Ishikawa (cell line): Measurements from ENCODE around the gene AP3B1.

Source experiments
- CEBPB ChIP-seq: IDR thresholded peaks from 2 replicates; pipeline ENCODE4 v1.6.1; 2012
- CREB1 ChIP-seq: IDR thresholded peaks from 2 replicates; pipeline ENCODE4 v1.6.1; 2012; ENCODE audit warnings: low read depth
- EGR1 ChIP-seq: IDR thresholded peaks from 2 replicates; pipeline ENCODE4 v1.6.1; 2012
- EP300 ChIP-seq: IDR thresholded peaks from 2 replicates; pipeline ENCODE4 v1.6.1; 2012; ENCODE audit warnings: borderline replicate concordance
- FOXM1 ChIP-seq: IDR thresholded peaks from 2 replicates; pipeline ENCODE4 v1.6.1; 2012; ENCODE audit warnings: low read depth, borderline replicate concordance
- NFIC ChIP-seq: IDR thresholded peaks from 2 replicates; pipeline ENCODE4 v1.6.1; 2012
- RAD21 ChIP-seq: IDR thresholded peaks from 2 replicates; pipeline ENCODE4 v1.6.1; 2012; ENCODE audit warnings: low read depth
- TAF1 ChIP-seq: IDR thresholded peaks from 2 replicates; pipeline ENCODE4 v1.6.1; 2012; ENCODE audit warnings: low read depth, mild to moderate bottlenecking
- TCF12 ChIP-seq: IDR thresholded peaks from 2 replicates; pipeline ENCODE4 v1.6.1; 2012; ENCODE audit warnings: low read depth
- TEAD4 ChIP-seq: IDR thresholded peaks from 2 replicates; pipeline ENCODE4 v1.6.1; 2012
- USF1 ChIP-seq: IDR thresholded peaks from 2 replicates; pipeline ENCODE4 v1.6.1; 2012
- YY1 ChIP-seq: IDR thresholded peaks from 2 replicates; pipeline ENCODE4 v1.6.1; 2012; ENCODE audit warnings: low read depth
- ZBTB7A ChIP-seq: IDR thresholded peaks from 2 replicates; pipeline ENCODE4 v1.6.1; 2012; ENCODE audit warnings: low read depth
- TF ChIP-seq, protein P1 (sequence below): IDR thresholded peaks from 2 replicates; pipeline ENCODE4 v1.6.1; 2012
- TF ChIP-seq, protein P2 (sequence below): IDR thresholded peaks from 2 replicates; pipeline ENCODE4 v1.6.1; 2012; ENCODE audit warnings: low read depth, mild to moderate bottlenecking

AP3B1 gene

DNA sequence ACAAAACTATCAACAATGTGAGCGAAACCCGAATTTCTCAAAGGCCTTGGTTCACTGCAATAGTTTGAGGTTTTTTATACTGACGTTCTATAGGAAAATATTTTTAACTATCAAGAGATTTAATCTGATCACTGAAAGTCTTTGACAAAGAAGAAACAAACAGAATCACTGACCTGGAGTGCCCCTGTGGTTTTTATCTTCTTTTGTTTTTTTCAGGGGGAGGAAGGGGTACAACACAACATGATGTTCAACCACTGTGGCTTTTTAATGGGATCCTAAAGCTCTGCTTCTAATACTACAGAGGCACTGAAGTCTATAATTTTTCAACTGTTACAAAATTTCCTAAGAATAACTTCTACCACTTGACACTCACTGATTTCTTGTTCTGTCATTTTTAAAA is 185.9 kb downstream of the AP3B1 start:
- no peak for TF ChIP-seq TAF1
- TF ChIP-seq, protein P1, sequence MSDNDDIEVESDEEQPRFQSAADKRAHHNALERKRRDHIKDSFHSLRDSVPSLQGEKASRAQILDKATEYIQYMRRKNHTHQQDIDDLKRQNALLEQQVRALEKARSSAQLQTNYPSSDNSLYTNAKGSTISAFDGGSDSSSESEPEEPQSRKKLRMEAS = no peak
- TF ChIP-seq TEAD4 = no peak
- no peak for TF ChIP-seq EGR1

DNA sequence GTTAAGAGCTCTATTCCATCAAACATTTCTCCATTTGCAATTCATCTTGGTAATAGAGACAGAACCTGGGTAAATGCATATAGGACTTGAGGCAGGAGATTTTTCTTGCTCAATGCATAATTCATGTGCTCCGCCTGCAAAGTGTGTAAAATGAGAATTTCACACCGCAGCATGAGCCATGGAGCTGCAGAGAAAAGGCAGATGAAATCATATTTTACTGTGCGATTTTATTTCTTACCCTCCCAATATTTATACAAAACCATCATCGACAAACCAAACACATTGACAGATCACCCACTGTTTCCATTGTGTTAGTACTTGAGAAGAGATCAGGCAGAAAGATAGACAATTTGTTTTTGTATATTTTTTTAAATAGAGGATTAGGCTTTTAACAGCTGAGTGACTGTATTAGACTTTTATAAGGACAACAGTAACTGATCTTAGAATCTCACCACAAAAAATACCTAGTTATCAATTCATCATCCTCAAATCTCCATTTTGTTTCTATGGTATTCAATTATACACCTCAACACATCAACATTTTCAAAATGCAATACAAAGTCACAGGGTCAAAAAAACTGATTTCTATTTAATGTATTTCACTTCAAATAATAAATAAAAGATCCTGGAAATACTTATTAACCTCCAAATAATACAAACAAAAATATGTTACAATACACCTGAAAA is 191.1 kb downstream of the AP3B1 start:
- TF ChIP-seq, protein P2, sequence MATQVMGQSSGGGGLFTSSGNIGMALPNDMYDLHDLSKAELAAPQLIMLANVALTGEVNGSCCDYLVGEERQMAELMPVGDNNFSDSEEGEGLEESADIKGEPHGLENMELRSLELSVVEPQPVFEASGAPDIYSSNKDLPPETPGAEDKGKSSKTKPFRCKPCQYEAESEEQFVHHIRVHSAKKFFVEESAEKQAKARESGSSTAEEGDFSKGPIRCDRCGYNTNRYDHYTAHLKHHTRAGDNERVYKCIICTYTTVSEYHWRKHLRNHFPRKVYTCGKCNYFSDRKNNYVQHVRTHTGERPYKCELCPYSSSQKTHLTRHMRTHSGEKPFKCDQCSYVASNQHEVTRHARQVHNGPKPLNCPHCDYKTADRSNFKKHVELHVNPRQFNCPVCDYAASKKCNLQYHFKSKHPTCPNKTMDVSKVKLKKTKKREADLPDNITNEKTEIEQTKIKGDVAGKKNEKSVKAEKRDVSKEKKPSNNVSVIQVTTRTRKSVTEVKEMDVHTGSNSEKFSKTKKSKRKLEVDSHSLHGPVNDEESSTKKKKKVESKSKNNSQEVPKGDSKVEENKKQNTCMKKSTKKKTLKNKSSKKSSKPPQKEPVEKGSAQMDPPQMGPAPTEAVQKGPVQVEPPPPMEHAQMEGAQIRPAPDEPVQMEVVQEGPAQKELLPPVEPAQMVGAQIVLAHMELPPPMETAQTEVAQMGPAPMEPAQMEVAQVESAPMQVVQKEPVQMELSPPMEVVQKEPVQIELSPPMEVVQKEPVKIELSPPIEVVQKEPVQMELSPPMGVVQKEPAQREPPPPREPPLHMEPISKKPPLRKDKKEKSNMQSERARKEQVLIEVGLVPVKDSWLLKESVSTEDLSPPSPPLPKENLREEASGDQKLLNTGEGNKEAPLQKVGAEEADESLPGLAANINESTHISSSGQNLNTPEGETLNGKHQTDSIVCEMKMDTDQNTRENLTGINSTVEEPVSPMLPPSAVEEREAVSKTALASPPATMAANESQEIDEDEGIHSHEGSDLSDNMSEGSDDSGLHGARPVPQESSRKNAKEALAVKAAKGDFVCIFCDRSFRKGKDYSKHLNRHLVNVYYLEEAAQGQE = no peak
- TF ChIP-seq FOXM1 (no peak), RAD21 (no peak), EP300 (no peak), USF1 (no peak), CEBPB (no peak), EGR1 (no peak), YY1 (no peak), TCF12 (no peak), ZBTB7A (no peak), TEAD4 (no peak), NFIC (no peak), TAF1 (no peak), CREB1 (no peak)
- TF ChIP-seq, protein P1 = no peak

DNA sequence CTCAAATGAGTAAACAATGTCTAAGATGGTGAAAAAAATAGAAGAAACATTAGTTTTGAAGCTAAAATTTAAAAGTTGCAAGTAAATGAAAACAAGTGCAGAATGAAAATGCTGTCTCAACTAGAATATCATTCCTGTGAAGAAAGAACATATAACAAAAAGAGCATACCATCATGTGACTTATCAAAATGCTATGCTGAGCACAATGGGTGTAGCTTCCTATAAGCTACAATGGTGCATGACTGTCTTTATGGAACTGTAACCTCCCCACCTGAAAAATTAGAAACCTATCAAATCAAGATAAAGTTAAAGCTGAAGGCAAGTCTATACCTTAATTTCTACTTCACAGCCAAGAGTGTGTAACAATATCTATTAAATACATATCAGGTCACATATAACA is 192.0 kb downstream of the AP3B1 start:
- TF ChIP-seq RAD21 = no peak
- TF ChIP-seq FOXM1 = no peak
- TF ChIP-seq, protein P2 = no peak
- TF ChIP-seq TAF1 = no peak
- no peak for TF ChIP-seq CREB1
- no peak for TF ChIP-seq YY1
- TF ChIP-seq EGR1 = no peak
- TF ChIP-seq NFIC = no peak

DNA sequence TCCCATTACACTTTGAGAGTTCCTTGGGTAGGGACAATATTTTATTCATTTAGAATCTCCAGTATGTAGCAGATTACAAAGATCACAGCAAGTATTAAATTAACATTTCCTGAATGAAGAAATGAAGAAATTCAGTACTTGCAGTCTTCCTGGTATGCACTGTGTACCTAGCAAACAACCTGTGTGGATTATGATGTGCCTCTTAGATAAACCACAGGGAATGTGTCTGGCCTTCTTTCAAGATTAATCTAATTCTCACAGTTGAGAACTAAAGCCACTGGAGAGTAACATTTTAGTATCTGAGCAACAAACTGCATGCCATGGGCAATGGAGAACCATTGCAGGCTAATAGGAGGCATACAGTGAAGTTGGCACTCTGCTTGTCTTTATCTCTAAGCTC is 199.4 kb downstream of the AP3B1 start:
- TF ChIP-seq EP300 (no peak), ZBTB7A (no peak), FOXM1 (no peak), RAD21 (no peak), NFIC (no peak), YY1 (no peak), CREB1 (no peak), TEAD4 (no peak), USF1 (no peak), EGR1 (no peak)
- TF ChIP-seq, protein P2 = no peak

- TF ChIP-seq NFIC (no peak), TEAD4 (no peak)
- TF ChIP-seq, protein P1 = no peak
Measured at GRCh38 chr5:78090002-78090401, 204.5 kb downstream of the AP3B1 start.
